ENCODE measurements around the gene MAG. TPM values are rescaled to one million over a fixed set of nuclear protein-coding genes. Genes with fewer than 3 reads are reported as not detected.

MAG gene
- total RNA-seq, 2 donors from 2014 or later: not detected

DNA sequence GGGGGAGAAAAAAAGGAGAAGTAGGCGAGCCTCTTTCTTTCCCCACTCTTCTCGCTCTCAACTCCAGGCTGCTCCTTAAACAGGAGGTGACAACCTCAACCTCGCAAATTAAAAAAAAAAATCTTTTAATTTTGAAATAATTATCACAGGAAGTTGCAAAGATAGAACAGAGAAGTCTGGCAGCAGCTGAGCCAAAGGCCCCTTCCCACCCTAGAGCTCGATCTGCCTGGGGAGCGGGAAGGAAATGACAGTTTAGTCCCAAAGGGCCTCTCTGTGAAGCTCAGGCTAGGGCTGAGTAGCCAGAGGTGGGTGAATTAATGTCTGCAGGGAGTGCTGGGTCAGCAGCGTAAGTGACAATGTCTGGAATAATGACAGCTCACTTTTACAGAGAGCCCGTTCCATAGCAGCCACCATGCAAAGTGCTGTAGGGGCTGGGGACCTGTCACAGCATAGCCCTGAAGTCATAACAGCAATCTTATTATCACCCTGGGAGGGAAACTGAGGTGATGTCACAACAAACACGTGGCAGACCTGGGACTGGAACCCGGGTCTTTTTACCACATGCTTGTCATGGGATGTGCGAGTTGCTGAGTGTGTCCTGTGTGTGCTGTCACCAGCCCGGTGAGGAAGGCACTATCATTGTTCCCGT is 28.2 kb downstream of the MAG start:
- no peaks in the 10 kb centered on the region for H3K4me1 ChIP-seq
- TF ChIP-seq CTCF (IDR thresholded peaks at IDR 0.05): no peak
- no peak overlapping the region for H3K27ac ChIP-seq
- no peaks in the 10 kb centered on the region for H3K27me3 ChIP-seq
- no peaks in the 10 kb centered on the region for H3K36me3 ChIP-seq
- peaks cover 0 to 8% of the 10 kb centered on the region in 2 donors for H3K9me3 ChIP-seq
- DNase-seq (ENCODE audit: low spot score): no peak
- no peak overlapping the region for H3K4me3 ChIP-seq

GRCh38 chr19:35321291-35321690 is 29.3 kb downstream of the MAG start:
- H3K9me3 ChIP-seq: peaks cover 0 to 8% of the 10 kb centered on the region in 2 donors
- no peaks in the 10 kb centered on the region for H3K4me1 ChIP-seq
- TF ChIP-seq CTCF (IDR thresholded peaks at IDR 0.05): no peak
- no peaks in the 10 kb centered on the region for H3K27me3 ChIP-seq
- no peak for DNase-seq (ENCODE audit: low spot score)
- no peak overlapping the region for H3K4me3 ChIP-seq
- no peak overlapping the region for H3K27ac ChIP-seq
- H3K36me3 ChIP-seq: no peaks in the 10 kb centered on the region

GRCh38 chr19:35322014-35322413 is 30.1 kb downstream of the MAG start:
- TF ChIP-seq CTCF (IDR thresholded peaks at IDR 0.05): no peak
- Histone ChIP-seq H3K27ac (no peak overlapping the region), H3K27me3 (no peaks in the 10 kb centered on the region), H3K9me3 (peaks cover 0 to 8% of the 10 kb centered on the region in 2 donors), H3K4me1 (no peaks in the 10 kb centered on the region), H3K36me3 (no peaks in the 10 kb centered on the region), H3K4me3 (no peak overlapping the region)
- no peak for DNase-seq (ENCODE audit: low spot score)

- Histone ChIP-seq H3K4me3 (no peak overlapping the region), H3K4me1 (no peaks in the 10 kb centered on the region), H3K36me3 (no peaks in the 10 kb centered on the region), H3K9me3 (no peaks in the 10 kb centered on the region), H3K27me3 (no peaks in the 10 kb centered on the region), H3K27ac (no peak overlapping the region)
- TF ChIP-seq CTCF (IDR thresholded peaks at IDR 0.05): no peak
- no peak for DNase-seq (ENCODE audit: low spot score)
Measured at GRCh38 chr19:35327642-35328041, 35.7 kb downstream of the MAG start.

DNA sequence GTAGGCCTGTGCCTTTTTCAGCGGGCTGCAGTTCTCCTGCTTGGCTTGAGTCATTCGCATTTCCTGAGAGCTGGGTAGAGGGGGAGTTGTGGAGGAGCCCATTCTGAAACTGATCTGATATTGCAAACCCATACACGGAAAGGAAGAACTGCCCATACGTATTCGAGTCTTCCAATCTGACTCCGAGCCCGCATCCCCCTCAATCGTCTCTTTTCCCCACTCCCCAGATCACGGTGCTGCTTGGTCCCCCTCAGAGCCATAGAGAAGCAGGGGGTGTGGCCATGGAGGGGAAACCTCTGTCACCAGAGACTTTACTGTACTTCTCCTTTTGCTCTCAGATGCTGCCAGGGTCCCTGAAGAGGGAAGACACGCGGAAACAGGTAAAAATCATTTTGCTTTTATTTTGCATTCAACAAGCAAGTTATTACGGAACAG is 36.9 kb downstream of the MAG start, which contains the start of gene CD22:
TSS of gene CD22 (plus strand) at position 337 of the 435 bp plus-strand sequence. CDS start 2,854 bp downstream, outside the sequence.
- TF ChIP-seq CTCF (IDR thresholded peaks at IDR 0.05): no peak
- Histone ChIP-seq H3K36me3 (no peaks in the 10 kb centered on the region), H3K4me3 (no peak within 1 kb of the TSS), H3K27me3 (no peaks in the 10 kb centered on the region), H3K27ac (no peak within 1 kb of the TSS), H3K4me1 (no peaks in the 10 kb centered on the region), H3K9me3 (no peaks in the 10 kb centered on the region)
- no peak for DNase-seq (ENCODE audit: low spot score)

DNA sequence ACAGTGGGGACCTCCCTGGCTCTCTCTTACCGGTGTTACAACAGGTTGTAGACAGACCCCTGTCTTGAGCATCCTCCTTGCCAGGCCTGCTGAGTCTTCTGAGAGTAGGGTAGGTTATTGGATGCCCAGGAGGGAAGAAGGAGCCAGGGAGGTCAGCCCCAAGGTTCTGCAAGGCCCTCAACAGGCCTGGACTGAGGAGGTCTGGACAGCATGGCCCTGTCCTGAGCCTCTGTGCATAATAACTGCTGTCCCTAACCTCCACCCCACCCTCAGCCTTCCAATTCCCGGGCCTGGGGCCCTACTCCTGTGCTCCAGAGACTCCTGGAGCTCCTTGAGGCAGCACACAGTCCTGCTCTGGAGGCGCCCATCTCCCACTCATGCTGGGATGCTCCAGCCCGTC is 37.4 kb downstream of the MAG start:
- no peak for DNase-seq (ENCODE audit: low spot score)
- no peaks in the 10 kb centered on the region for H3K9me3 ChIP-seq
- no peaks in the 10 kb centered on the region for H3K4me1 ChIP-seq
- H3K4me3 ChIP-seq: no peak overlapping the region
- no peaks in the 10 kb centered on the region for H3K27me3 ChIP-seq
- no peak for TF ChIP-seq CTCF (IDR thresholded peaks at IDR 0.05)
- H3K27ac ChIP-seq: no peak overlapping the region
- no peaks in the 10 kb centered on the region for H3K36me3 ChIP-seq
